DMS 273 (cell line): ENCODE measurements around the gene RPS19BP1.

Experiments
- DNase-seq: peaks from one replicate; lab custom pipeline; 2025; ENCODE audit not compliant: unreplicated experiment; lab: John Stamatoyannopoulos, UW

The RPS19BP1 gene, protein sequence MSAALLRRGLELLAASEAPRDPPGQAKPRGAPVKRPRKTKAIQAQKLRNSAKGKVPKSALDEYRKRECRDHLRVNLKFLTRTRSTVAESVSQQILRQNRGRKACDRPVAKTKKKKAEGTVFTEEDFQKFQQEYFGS

DNA sequence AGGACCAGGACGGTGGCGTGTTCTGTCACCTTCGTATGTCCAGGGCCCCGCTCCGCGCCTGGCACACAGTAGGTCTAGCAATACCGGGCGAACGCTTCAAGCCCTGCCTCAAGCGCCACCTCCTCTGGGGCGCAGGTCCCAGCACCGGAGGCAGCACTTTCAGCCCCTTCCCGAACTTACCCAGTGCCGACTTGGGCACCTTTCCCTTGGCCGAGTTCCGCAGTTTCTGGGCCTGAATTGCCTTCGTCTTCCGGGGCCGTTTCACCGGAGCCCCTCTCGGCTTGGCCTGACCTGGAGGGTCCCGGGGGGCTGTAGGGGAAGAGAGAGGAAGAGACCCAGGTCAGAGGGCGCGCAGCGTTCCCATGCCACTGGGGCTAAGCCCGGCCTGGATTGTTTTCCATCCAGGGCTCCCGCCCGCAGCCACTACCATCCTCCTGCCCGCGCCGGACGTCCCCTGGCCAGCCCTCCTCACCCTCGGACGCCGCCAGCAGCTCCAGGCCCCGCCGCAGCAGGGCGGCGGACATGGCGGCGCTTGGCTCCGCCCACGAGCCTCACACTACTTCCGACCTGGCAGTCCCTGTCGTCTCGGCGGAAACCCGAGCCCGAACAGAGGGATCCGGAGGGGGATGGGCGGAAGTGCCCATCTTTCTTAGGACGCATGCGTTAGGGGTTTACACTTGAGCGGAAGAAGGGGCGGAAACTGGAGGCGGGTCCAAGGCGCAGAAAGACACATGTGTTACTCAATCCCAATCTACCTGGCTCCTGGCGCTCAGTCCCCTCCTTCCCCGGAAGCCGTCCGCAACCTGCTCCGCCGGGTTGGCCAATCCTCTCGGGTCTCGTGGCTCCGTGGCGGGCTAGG is at the start of gene RPS19BP1:
RPS19BP1 (minus strand) TSS at position 534 of the 859 bp plus-strand sequence; CDS start at position 524, 10 bp downstream.
- DNase-seq: peak; percentile 99

DNA sequence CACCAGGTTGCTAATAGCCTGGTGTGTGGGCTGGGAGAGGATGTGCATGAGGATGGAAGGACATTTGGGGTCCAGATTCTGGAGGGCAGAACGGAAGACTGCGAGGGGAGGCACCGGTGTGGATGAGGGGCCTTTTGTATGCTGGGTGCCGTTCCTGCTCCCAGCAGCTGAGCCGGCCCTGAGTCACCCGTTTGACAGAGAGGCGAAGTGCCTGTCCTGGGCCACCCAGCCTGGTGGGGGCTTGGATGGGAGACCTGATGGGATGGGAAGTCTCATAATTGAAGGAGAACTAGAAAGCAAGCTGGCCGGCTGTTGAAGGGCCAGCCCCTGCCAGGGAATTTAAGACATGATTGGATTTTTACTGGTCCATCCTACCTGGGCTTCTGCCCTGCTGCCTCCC is 48.8 kb upstream of the RPS19BP1 start:
- DNase-seq: no peak

DNA sequence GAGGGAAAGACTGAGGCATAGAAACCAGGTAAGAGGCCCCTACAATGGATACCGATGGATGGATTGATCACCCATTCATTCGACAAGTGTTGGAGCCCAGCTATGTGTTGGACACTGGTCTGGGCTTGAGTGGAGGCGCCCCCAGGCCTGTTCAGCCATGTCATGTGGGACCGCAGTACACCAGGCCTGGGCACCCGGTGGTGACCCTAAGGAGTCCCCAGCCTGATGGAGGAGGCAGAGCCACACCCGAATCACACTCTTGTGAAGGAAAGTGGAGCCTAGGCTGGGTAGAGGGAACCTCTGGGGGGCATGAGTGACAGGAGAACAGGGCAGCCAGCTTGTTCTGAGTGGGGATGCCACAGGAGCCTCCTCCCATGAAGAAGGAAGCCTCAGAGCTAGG is 48.2 kb upstream of the RPS19BP1 start:
- DNase-seq: no peak

DNA sequence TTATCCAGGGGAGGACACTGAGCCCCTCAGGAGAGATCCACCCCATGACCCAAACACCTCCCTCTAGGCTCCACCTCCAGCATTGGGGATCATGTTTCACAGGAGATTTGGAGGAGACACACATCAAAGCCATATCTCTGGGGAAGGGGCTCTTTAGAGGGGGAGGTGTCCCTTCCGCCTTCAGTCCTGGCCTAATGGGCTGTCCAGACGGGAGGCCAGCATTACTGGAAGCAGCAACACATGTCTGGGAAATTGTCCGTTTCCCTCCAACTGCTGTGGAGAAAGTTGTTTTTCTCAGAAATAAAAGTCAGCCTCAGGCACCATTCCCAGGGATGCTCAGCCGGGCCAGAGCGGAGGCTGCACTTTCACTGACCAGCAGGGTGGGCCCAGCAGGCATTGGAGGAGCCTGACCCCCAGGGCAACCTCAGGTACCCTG is 47.5 kb upstream of the RPS19BP1 start:
- no peak for DNase-seq

GRCh38 chr22:39577900-39578299 is 45.4 kb upstream of the RPS19BP1 start:
- no peak for DNase-seq

- DNase-seq: no peak
Observed at GRCh38 chr22:39577366-39577765, 44.8 kb upstream of the RPS19BP1 start.

DNA sequence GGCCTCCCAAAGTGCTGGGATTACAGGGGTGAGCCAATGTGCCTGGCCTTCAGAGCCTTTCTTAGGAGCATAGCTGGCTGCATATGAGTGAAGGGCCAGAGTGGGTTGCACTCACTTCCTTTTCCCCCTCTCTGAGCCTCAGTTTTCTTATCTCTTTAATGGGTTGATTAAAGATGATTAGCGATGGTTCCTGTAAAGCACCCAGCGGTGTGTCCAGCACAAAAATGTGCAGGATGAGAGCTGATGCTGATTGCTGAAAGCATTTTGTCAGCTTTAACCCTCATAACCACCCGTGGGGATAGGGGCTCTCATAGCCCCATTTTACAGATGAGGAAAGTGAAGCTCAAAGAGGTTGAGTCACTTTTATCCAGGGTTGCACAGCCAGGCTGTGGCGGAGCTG is 43.5 kb upstream of the RPS19BP1 start:
- DNase-seq: no peak

DNA sequence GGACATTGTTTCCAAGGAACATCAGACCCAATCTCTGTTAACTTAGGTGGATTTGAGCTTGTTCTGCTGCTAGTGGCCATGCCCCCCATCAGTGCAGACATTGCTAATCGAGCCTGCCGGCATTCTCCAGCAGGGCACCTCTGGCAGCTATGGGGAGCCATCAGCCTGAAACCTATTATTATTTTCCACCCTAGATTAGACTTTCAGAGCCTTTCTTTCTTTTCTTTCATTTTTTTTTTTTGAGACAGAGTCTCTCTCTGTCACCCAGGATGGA is 42.9 kb upstream of the RPS19BP1 start:
- no peak for DNase-seq

DNA sequence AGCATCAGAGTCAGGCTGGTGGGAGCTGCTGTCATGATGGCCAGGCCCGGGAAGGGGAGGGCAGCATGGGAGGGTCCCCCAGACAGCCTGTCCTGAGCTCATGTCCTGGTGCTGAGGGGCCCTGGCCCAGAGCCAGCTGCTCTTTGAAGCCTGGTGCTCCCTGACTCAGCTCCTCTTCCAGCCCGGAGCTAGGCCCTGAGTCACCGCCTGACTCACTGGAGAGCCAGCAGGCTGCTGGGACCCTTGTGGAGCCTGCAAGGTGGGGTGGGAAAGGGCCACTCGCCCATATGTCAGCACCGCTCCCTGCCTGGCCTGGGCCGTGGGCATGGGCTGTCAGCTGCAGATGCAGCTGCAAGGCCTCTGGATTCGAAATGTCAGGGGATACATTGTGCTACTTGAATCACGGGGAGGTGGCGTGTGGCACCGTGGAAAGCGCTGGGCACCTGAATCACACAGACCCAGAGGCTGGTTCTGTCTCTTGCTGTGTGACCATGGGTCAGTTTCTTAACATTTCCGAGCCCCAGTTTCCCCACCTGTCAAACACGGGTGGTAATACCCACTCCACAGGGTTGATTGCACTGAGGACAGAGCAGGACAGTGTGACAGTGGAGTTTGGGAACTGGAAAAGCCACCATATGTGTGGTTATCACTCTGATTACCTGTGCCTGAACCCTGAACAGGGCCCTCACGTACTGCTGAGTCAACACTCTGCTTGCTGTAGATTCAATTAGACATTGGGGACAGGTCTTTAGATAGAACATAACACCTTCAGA is 42.4 kb upstream of the RPS19BP1 start:
- DNase-seq: no peak

DNA sequence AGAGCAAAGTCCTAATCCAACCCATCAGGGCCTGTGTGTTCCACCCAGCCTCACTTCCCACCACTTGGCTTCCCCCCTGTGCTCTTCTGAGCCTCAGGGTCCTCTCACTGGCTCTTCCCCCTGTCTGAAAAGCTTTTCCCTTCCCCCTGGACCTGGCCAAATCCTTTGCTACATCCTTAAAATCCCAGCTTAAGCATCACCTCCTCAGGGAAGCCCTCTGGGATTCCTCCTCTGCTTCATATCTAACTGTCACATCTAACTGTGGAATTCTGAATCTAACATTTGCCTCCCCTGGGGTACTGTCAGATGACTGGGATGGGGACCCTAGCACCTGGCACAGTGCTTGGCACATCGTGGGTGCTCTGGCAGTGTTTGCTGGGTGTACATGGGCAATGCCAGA is 39.0 kb upstream of the RPS19BP1 start:
- no peak for DNase-seq

- DNase-seq: no peak
Observed at GRCh38 chr22:39570665-39571064, 38.1 kb upstream of the RPS19BP1 start, which contains the start of gene CACNA1I. CACNA1I (plus strand) TSS chr22:39570753; CDS start chr22:39570753, 0 bp downstream.

- DNase-seq: no peak
Observed at GRCh38 chr22:39570226-39570625, 37.7 kb upstream of the RPS19BP1 start.

- no peak for DNase-seq
Observed at GRCh38 chr22:39569066-39569465, 36.5 kb upstream of the RPS19BP1 start.

- DNase-seq: no peak
Observed at GRCh38 chr22:39568278-39568981, 35.9 kb upstream of the RPS19BP1 start.

DNA sequence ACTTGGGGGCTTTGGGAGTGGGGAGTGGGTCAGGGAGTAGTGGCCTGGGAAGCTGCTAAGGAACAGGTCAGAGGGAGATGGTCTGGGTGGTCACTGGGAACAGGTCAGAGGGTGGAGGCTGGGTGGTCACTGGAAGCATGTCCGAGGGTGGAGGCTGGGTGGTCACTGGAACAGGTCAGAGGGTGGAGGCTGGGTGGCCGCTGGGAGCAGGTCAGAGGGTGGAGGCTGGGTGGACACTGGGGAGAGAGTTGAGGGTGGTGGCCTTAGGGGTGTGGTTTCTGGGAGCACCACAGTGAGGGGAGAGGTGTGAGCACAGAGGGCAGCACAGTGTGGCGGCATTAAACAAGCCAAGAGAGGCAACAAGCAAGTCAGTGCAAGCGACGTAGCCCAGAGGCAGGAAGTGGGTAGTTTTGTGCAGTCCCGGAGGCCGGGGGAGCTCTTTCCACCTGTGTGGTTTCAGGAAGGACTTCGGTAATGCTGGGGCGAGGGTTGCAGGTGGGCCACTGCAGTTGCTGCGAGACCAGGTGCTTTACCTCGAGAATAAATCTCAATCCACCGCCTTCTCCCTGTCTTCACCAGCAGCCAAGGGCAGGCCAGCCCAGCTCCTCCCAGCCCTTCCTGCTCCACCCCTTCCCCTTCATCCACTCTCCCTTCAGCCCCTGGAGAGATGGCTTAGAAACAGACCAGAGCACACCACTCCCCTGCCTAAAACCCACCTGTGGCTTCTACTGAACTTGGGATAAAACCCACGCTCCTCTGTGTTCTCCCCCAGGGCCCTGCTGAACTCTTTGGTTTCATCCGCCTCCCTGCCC is 34.8 kb upstream of the RPS19BP1 start:
- DNase-seq: no peak

DNA sequence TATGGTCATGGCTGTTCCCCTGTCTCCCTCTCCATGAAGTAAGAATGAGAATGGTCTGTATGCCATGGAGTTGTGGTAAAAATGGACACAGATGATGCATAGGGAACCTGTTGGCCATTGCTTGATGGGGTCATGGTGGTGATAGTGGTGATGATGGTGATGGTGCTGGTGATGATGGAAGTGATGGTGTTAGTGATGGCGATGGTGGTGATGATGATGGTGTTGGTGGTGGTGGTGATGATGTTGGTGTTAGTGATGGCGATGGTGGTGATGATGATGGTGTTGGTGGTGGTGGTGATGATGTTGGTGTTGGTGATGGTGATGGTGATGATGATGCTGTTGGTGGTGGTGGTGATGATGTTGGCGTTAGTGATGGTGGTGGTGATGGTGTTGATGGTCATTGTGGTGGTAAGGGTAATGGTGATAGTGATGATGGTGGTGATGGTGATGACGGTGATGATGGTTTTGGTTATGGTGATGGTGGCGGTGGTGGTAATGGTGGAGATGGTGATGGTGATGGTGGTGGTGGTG is 32.9 kb upstream of the RPS19BP1 start:
- no peak for DNase-seq

- no peak for DNase-seq
Observed at GRCh38 chr22:39563571-39564428, 31.3 kb upstream of the RPS19BP1 start.

DNA sequence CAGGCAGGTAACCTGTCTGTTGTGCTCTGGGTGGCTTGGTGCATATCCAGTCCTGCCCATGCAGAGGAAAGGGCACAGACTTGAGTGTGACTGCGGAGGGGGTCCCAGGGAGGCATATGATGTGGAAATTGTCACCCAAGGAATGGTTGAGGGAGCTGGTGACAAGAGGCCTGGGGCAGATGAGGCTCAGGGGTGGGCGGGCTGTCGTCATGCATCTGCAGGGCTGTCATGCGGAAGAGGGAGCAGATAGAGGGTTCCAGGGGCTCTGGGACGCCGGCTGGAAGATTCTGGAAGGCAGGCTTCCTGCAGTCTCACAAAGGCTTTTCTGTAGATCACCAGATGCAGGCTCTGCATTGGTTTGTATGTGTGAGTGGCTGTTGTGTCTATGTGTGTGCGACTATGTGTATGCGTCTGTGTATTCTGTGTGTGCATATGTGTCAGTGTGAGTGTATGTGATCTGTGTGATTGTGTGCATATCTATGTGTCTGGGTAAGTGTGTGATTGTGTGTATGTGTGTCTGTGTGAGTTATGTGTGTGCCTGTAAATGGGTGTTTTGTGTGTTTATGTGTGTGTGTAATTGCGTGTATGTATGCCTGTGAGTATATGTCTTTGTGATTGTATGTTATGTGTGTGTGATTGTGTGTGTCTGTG is 30.4 kb upstream of the RPS19BP1 start:
- DNase-seq: no peak

DNA sequence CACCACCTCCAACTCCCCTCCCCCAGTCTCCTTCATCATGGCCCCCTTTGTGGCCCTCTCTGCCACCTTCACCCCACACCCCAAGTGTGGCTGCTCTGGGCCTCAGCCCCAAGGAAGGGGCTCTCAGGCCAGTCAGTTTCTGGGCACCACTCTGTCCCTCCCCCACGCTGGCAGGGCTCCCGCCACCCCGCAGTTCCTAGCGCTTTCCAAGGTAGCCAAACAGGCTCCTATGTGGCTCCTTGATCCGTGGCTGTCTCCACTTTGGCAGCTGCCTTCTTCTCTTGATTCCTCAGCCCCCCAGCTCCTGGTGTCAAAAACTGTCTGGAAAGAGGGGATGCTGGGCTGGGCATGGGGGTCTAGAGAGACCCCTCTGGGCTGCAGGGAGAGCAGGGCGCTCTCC is 27.6 kb upstream of the RPS19BP1 start:
- DNase-seq: peak; percentile 15
